GM12878 (cell line): ENCODE measurements around the gene CHD9. TPM values are rescaled to one million over a fixed set of nuclear protein-coding genes. Genes with fewer than 3 reads are reported as not detected.

Source experiments
- ATF7 ChIP-seq: fragments of 450-650 bp; IDR thresholded peaks from 2 replicates; pipeline ENCODE4 v1.6.1; 2016; ENCODE audit warnings: low read depth, mild to moderate bottlenecking
- BCL11A ChIP-seq: IDR thresholded peaks from 2 replicates; pipeline ENCODE4 v1.6.1; 2011; ENCODE audit warnings: low read depth, low read length
- CBX5 ChIP-seq: sonication (generic); IDR thresholded peaks from 2 replicates; pipeline ENCODE4 v1.6.1; 2016; ENCODE audit warnings: low read depth, moderate library complexity, mild to moderate bottlenecking, inconsistent platforms
- HDGF ChIP-seq: fragments of 450-650 bp; IDR thresholded peaks from 2 replicates; pipeline ENCODE4 v1.6.1; 2016; ENCODE audit warnings: antibody characterized with exemption
- IKZF1 ChIP-seq: fragments of 450-650 bp; conservative IDR thresholded peaks from 2 replicates; pipeline ENCODE4 v1.6.1; 2017; ENCODE audit warnings: antibody characterized with exemption, mild to moderate bottlenecking
- IRF4 ChIP-seq: IDR thresholded peaks from 2 replicates; pipeline ENCODE4 v1.6.1; 2011; ENCODE audit warnings: low read depth, low read length
- KDM1A ChIP-seq: fragments of 200-600 bp; sonication (generic); IDR thresholded peaks from 2 replicates; pipeline ENCODE4 v1.6.1; 2016; ENCODE audit warnings: borderline replicate concordance
- LARP7 ChIP-seq: fragments of 450-650 bp; IDR thresholded peaks from 2 replicates; pipeline ENCODE4 v1.6.1; 2017; ENCODE audit warnings: mild to moderate bottlenecking
- NFYA ChIP-seq: IDR thresholded peaks from 2 replicates; pipeline ENCODE4 v1.6.1; 2011; ENCODE audit warnings: low read depth, mild to moderate bottlenecking, low read length, improper control_type of control experiment, borderline replicate concordance
- NR2C1 ChIP-seq: fragments of 450-650 bp; IDR thresholded peaks from 2 replicates; pipeline ENCODE4 v1.6.1; 2017; ENCODE audit warnings: antibody characterized with exemption, mild to moderate bottlenecking, moderate library complexity
- POLR2A ChIP-seq: IDR thresholded peaks from 2 replicates; pipeline ENCODE4 v1.6.1; 2011; ENCODE audit warnings: low read depth, mild to moderate bottlenecking, low read length
- POLR2AphosphoS5 ChIP-seq: IDR thresholded peaks from 2 replicates; pipeline ENCODE4 v1.6.1; 2011; ENCODE audit warnings: mild to moderate bottlenecking, low read length, inconsistent platforms
- POU2F2 ChIP-seq: IDR thresholded peaks from 3 replicates; pipeline ENCODE4 v1.6.1; 2011; ENCODE audit warnings: low read depth, mild to moderate bottlenecking, low read length, borderline replicate concordance
- RB1 ChIP-seq: fragments of 450-650 bp; formaldehyde crosslinking; IDR thresholded peaks from 2 replicates; pipeline ENCODE4 v1.6.1; 2017; ENCODE audit warnings: mild to moderate bottlenecking, borderline replicate concordance
- RUNX3 ChIP-seq: IDR thresholded peaks from 2 replicates; pipeline ENCODE4 v1.6.1; 2012; ENCODE audit warnings: low read length, inconsistent platforms
- SIX5 ChIP-seq: IDR thresholded peaks from 2 replicates; pipeline ENCODE4 v1.6.1; 2011; ENCODE audit warnings: mild to moderate bottlenecking, low read depth, low read length, moderate library complexity; ENCODE audit not compliant: severe bottlenecking
- SMAD5 ChIP-seq: IDR thresholded peaks from 2 replicates; pipeline ENCODE4 v1.6.1; 2016; ENCODE audit warnings: antibody characterized with exemption, low read depth
- SMC3 ChIP-seq: IDR thresholded peaks from 2 replicates; pipeline ENCODE4 v1.6.1; 2011; ENCODE audit warnings: low read length, improper control_type of control experiment, borderline replicate concordance
- polyA plus RNA-seq, 11 experiments: library from polyadenylated mRNA; depleted of rRNA in 4 of 11; unstranded in 6 of 11; stranded (reverse) in 5 of 11; fragments of >200 nt; fragmentation: Nextera tagmentation in 4 of 11; fragmentation: Illumina TruSeq in 1 of 11; extraction: Ambion mirVana in 4 of 11; extraction: Trizol in 1 of 11; gene quantifications; 1 replicate in 1 of 11; 2 replicates in 10 of 11; pipeline versions ENCODE4 v1.2.1 to v1.2.3, GENCODE V29; 2011 to 2016; ENCODE audit warnings: inconsistent platforms in 2 of 11, missing spikeins in 2 of 11, low read depth in 1 of 11
- total RNA-seq, 4 experiments: library from RNA; depleted of rRNA in 3 of 4; stranded (reverse); fragments of >200 nt in 3 of 4; fragmentation: Illumina TruSeq in 1 of 4; extraction: Trizol in 1 of 4; gene quantifications; 2 replicates each; pipeline versions ENCODE4 v1.2.1 to v1.2.3, GENCODE V29; 2013 to 2021
- TF ChIP-seq, protein P1 (sequence below): fragments of 450-650 bp; IDR thresholded peaks from 2 replicates; pipeline ENCODE4 v1.6.1; 2016; ENCODE audit warnings: mild to moderate bottlenecking
- TF ChIP-seq, protein P2 (sequence below): IDR thresholded peaks from 2 replicates; pipeline ENCODE4 v1.6.1; 2011; ENCODE audit warnings: low read depth, mild to moderate bottlenecking, low read length, moderate library complexity, borderline replicate concordance; ENCODE audit errors: extremely low read depth
- TF ChIP-seq, protein P3 (sequence below): fragments of 450-650 bp; IDR thresholded peaks from 2 replicates; pipeline ENCODE4 v1.6.1; 2017; ENCODE audit warnings: mild to moderate bottlenecking, low read depth, inconsistent platforms; ENCODE audit not compliant: poor library complexity, severe bottlenecking
- TF ChIP-seq, protein P4 (sequence below): fragments of 450-650 bp; IDR thresholded peaks from 2 replicates; pipeline ENCODE4 v1.6.1; 2018; ENCODE audit warnings: borderline replicate concordance, mild to moderate bottlenecking; ENCODE audit not compliant: partially characterized antibody

Gene CHD9
- total and polyA plus RNA-seq, 10 of the 15 experiments (the other 5 are each of a cell fraction or from before 2014, with no cell fraction given): 29.2 to 95.7 (median 54.3) TPM

DNA sequence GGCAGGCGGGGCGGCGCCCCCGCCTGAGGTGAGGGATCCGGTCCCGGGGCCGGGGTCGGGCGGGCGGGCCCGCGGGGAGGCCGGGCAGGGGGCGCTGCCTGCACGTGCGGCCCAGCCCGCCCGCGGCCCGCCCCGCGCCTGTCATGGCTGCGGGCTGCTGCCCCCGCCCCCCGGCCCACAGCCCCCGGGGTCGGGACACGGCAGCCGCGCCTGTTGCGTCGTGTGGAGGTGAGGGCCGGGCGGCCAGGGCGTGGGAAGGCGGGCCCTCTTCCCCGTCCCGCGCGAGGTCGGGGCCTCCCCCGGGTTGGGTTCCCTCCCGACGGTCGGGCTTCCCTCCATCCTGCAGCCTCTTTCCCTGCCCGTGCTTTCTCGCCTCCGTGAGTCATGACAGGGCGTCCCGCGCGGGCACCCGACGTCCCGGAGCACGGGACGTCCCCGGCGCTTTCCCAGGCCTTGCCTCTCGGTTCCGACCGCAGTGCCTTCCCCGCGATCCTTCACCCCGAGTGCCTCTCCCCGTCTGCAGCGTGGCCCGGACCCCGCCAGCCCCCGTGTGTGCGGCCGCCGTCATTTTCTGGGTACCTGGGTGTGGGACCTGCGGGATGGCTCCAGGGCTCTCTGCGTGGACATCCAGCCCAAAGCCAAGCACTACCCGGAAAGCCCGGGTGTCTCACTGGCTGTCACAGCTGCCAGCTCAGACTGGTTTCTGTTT is 76.7 kb downstream of the CHD9 start (continued):
- TF ChIP-seq, protein P1, sequence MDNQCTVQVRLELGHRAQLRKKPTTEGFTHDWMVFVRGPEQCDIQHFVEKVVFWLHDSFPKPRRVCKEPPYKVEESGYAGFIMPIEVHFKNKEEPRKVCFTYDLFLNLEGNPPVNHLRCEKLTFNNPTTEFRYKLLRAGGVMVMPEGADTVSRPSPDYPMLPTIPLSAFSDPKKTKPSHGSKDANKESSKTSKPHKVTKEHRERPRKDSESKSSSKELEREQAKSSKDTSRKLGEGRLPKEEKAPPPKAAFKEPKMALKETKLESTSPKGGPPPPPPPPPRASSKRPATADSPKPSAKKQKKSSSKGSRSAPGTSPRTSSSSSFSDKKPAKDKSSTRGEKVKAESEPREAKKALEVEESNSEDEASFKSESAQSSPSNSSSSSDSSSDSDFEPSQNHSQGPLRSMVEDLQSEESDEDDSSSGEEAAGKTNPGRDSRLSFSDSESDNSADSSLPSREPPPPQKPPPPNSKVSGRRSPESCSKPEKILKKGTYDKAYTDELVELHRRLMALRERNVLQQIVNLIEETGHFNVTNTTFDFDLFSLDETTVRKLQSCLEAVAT: 0 out of 2 replicates have a peak, but pooled peaks have one; percentile 22
- peak; percentile 30; the same call in 1 of the 2 replicates for TF ChIP-seq RB1
- no peak for TF ChIP-seq SMAD5
- no peak for TF ChIP-seq NFYA
- TF ChIP-seq, protein P2, sequence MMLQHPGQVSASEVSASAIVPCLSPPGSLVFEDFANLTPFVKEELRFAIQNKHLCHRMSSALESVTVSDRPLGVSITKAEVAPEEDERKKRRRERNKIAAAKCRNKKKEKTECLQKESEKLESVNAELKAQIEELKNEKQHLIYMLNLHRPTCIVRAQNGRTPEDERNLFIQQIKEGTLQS: no peak
- 0 out of 3 replicates have a peak, but pooled peaks have one; percentile 7 for TF ChIP-seq POU2F2
- 0 out of 2 replicates have a peak, but pooled peaks have one; percentile 7 for TF ChIP-seq SMC3
- TF ChIP-seq POLR2AphosphoS5: 0 out of 2 replicates have a peak, but pooled peaks have one; percentile 18
- no peak for TF ChIP-seq SIX5
- peak; percentile 77 for TF ChIP-seq IKZF1
- no peak for TF ChIP-seq CBX5
- no peak for TF ChIP-seq NR2C1
- no peak for TF ChIP-seq KDM1A
- TF ChIP-seq IRF4: 0 out of 2 replicates have a peak, but pooled peaks have one; percentile 20
- peak; percentile 59; the same call in 1 of the 2 replicates for TF ChIP-seq LARP7
- no peak for TF ChIP-seq ATF7
- TF ChIP-seq, protein P3, sequence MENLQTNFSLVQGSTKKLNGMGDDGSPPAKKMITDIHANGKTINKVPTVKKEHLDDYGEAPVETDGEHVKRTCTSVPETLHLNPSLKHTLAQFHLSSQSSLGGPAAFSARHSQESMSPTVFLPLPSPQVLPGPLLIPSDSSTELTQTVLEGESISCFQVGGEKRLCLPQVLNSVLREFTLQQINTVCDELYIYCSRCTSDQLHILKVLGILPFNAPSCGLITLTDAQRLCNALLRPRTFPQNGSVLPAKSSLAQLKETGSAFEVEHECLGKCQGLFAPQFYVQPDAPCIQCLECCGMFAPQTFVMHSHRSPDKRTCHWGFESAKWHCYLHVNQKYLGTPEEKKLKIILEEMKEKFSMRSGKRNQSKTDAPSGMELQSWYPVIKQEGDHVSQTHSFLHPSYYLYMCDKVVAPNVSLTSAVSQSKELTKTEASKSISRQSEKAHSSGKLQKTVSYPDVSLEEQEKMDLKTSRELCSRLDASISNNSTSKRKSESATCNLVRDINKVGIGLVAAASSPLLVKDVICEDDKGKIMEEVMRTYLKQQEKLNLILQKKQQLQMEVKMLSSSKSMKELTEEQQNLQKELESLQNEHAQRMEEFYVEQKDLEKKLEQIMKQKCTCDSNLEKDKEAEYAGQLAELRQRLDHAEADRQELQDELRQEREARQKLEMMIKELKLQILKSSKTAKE: no peak
- TF ChIP-seq BCL11A: no peak
- TF ChIP-seq HDGF: peak; percentile 64; the same call in 1 of the 2 replicates
- peak; percentile 70 for TF ChIP-seq POLR2A
- TF ChIP-seq, protein P4, sequence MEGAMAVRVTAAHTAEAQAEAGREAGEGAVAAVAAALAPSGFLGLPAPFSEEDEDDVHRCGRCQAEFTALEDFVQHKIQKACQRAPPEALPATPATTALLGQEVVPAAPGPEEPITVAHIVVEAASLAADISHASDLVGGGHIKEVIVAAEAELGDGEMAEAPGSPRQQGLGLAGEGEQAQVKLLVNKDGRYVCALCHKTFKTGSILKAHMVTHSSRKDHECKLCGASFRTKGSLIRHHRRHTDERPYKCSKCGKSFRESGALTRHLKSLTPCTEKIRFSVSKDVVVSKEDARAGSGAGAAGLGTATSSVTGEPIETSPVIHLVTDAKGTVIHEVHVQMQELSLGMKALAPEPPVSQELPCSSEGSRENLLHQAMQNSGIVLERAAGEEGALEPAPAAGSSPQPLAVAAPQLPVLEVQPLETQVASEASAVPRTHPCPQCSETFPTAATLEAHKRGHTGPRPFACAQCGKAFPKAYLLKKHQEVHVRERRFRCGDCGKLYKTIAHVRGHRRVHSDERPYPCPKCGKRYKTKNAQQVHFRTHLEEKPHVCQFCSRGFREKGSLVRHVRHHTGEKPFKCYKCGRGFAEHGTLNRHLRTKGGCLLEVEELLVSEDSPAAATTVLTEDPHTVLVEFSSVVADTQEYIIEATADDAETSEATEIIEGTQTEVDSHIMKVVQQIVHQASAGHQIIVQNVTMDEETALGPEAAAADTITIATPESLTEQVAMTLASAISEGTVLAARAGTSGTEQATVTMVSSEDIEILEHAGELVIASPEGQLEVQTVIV: no peak
- peak; percentile 53; the same call in 1 of the 2 replicates for TF ChIP-seq RUNX3
- TF ChIP-seq, all 136 proteins: peak for 24
